Right lobe of liver (tissue), 6 donors: Measurements from ENCODE around the gene ADGRB3. TPM values are rescaled to one million over a fixed set of nuclear protein-coding genes. Genes with fewer than 3 reads are reported as not detected.

Source experiments
- ATAC-seq, 4 donors: fragments of 200-7000 bp; cut with Tn5 transposase; one replicate each; pipeline ENCODE4 v1.9.1; 2020; ENCODE audit warnings: mild to moderate bottlenecking in 4 of 4, moderate library complexity in 4 of 4
- DNase-seq, 3 donors: peaks; one replicate each; pipeline ENCODE4 v3.0.0-alpha.2; 2020
- H3K27ac ChIP-seq, 3 donors: fragments of 200-600 bp; one replicate each; pipeline ENCODE4 v1.8.0; 2022
- H3K27me3 ChIP-seq, 2 donors: fragments of 200-600 bp; one replicate each; pipeline ENCODE4 v1.8.0; 2022
- H3K36me3 ChIP-seq, 4 donors: fragments of 200-600 bp; sonication (generic) in 1 of 4; one replicate each; pipeline versions ENCODE4 v1.5.1 to v1.8.0; 2017 to 2022; ENCODE audit warnings: control low read depth in 1 of 4
- H3K4me1 ChIP-seq, 4 donors: fragments of 200-600 bp; sonication (generic) in 1 of 4; one replicate each; pipeline versions ENCODE4 v1.5.1 to v1.8.0; 2017 to 2022; ENCODE audit warnings: control low read depth in 1 of 4
- H3K4me3 ChIP-seq, 3 donors: fragments of 200-600 bp; one replicate each; pipeline ENCODE4 v1.8.0; 2022
- H3K9me3 ChIP-seq, 4 donors: fragments of 200-600 bp; sonication (generic) in 1 of 4; one replicate each; pipeline versions ENCODE4 v1.5.1 to v1.8.0; 2017 to 2022; ENCODE audit warnings: control low read depth in 1 of 4
- CTCF ChIP-seq, 4 donors: fragments of 200-600 bp in 3 of 4; fragments of 450-650 bp in 1 of 4; IDR thresholded peaks; one replicate each; pipeline versions ENCODE4 v1.5.1 to v1.8.0; 2016 to 2022; ENCODE audit warnings: antibody characterized with exemption in 4 of 4, mild to moderate bottlenecking in 2 of 4
- POLR2A ChIP-seq: fragments of 450-650 bp; IDR thresholded peaks from one replicate; pipeline ENCODE4 v1.6.1; 2017; ENCODE audit warnings: antibody characterized with exemption, mild to moderate bottlenecking
- WGBS: methylation state at CpG from one replicate; pipeline ENCODE4 v1.1.6; 2018; ENCODE audit warnings: low coverage, low lambda C conversion rate; ENCODE audit not compliant: insufficient coverage; ENCODE audit errors: missing lambda C conversion rate; 5-methylcytosine and 5-hydroxymethylcytosine counted together
- intact Hi-C, 2 donors: fragments of 100-400 bp; cut with DNase I; formaldehyde crosslinking; loops; one replicate each; pipeline versions ENCODE4 v1.11.2 to v1.14.1; 2022
- total RNA-seq, 6 experiments: library from RNA; depleted of rRNA in 2 of 6; stranded (reverse); fragments of >200 nt in 2 of 6; fragmentation: NEBNext Ultra II Directional in 3 of 6; extraction: Animal tissue kit (Norgen Biotek cat#: 25700) in 3 of 6; gene quantifications; one replicate each; pipeline versions ENCODE4 v1.1.0 to v1.2.4, GENCODE V29; 2016 to 2023
- donor health status: DM: no; HTN: yes; CAD: no.
- donor health status: DM: no; HTN: no; CAD: no.
- donor health status: DM: no; HTN: no; CAD: no.
- donor health status: DM: no; HTN: yes; CAD: no.
- donor health status: DM: no; HTN: yes; CAD: no.

Gene ADGRB3
- total RNA-seq, 6 experiments from 2014 or later: 0.18 to 0.42 (median 0.24) TPM

DNA sequence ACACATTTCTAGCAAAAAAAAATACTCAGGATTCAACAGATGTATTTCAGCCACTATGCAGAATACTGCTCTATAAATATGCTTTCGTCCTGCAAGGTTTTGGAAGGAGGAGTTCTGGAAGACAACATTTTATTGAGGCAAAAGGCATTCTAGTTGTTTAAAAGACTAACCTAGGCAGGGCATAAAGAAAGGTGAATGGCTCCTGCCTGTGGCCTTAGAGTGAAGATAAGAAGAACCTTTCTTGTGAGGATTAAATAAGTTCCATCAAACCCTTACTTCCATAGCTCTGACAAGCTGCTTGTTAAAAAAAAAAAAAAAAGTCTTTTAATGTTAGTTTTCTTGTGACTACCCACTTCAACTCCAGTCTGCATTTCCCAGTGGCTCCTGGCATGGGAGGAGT, 139.8 kb downstream of the ADGRB3 start:
- DNase-seq (no peak), ATAC-seq (no peak)
- Histone ChIP-seq H3K36me3 (no peaks in the 10 kb centered on the region), H3K4me1 (no peaks in the 10 kb centered on the region), H3K27me3 (no peaks in the 10 kb centered on the region), H3K9me3 (no peaks in the 10 kb centered on the region), H3K27ac (no peak overlapping the region), H3K4me3 (no peak overlapping the region)
- TF ChIP-seq CTCF (IDR thresholded peaks at IDR 0.05): no peak
- no peak for TF ChIP-seq POLR2A
- 64% methylated on average over 1 of the region's 1 CpG for WGBS
- intact Hi-C loops: loop anchor here in 1 of 2 donors (5.0 kb wide), 1 partner anchor 138 kb away; the partner anchor contains the start of gene ADGRB3

- H3K4me1 ChIP-seq: no peaks in the 10 kb centered on the region
- intact Hi-C loops: loop anchor here in 1 of 2 donors (5.0 kb wide), 1 partner anchor 139 kb away; the partner anchor contains the start of gene ADGRB3
Observed at GRCh38 chr6:68776354-68776753, 141.3 kb downstream of the ADGRB3 start.

DNA sequence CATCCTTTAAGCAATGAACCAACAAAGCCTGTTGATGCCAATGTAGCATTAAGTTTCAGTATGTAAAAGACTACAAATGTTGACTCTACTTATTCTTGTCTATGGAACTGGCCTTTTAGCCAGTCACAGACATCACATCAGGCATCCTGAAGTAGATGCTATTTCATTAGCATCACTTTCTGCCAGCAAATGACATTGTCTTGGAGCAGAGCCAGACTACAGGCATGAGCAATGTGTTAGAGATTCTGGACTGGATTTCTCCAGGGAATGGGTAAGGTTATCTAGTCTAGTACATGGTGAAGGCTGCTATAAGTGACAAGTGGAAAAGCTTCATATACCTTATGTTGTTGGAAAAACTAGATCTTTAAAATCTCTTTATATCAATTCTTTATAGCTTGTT, 142.9 kb downstream of the ADGRB3 start:
- DNase-seq (no peak), ATAC-seq (peak in 2 of 4 donors; percentile 41 to 50)
- H3K27ac ChIP-seq: no peak overlapping the region
- intact Hi-C loops: loop anchor here in 1 of 2 donors (5.0 kb wide), 1 partner anchor 141 kb away; the partner anchor contains the start of gene ADGRB3
- H3K27me3 ChIP-seq: no peaks in the 10 kb centered on the region
- H3K4me1 ChIP-seq: no peaks in the 10 kb centered on the region
- no peaks in the 10 kb centered on the region for H3K9me3 ChIP-seq
- H3K4me3 ChIP-seq: no peak overlapping the region
- TF ChIP-seq CTCF (IDR thresholded peaks at IDR 0.05) (no peak), POLR2A (no peak)
- no peaks in the 10 kb centered on the region for H3K36me3 ChIP-seq

More at GRCh38 chr6:68776354-68776753, 141.3 kb downstream of the ADGRB3 start:
- WGBS: 34% methylated on average over 2 of the region's 2 CpGs
- Histone ChIP-seq H3K4me3 (no peak overlapping the region), H3K27me3 (no peaks in the 10 kb centered on the region), H3K9me3 (no peaks in the 10 kb centered on the region), H3K27ac (no peak overlapping the region), H3K36me3 (no peaks in the 10 kb centered on the region)
- no peak for DNase-seq
- no peak for TF ChIP-seq CTCF (IDR thresholded peaks at IDR 0.05)
- no peak for TF ChIP-seq POLR2A
- no peak for ATAC-seq

- Histone ChIP-seq H3K4me3 (no peak overlapping the region), H3K36me3 (no peaks in the 10 kb centered on the region), H3K4me1 (no peaks in the 10 kb centered on the region), H3K9me3 (no peaks in the 10 kb centered on the region), H3K27ac (no peak overlapping the region), H3K27me3 (no peaks in the 10 kb centered on the region)
- WGBS: 27% methylated on average over 5 of the region's 5 CpGs
- ATAC-seq (peak; percentile 83 to 96 (median 88)), DNase-seq (no peak)
- intact Hi-C loops: loop anchor here in 1 of 2 donors (5.0 kb wide), 1 partner anchor 141 kb away; the partner anchor contains the start of gene ADGRB3
- TF ChIP-seq CTCF (IDR thresholded peaks at IDR 0.05) (peak; percentile 59 to 83 (median 76)), POLR2A (no peak)
Observed at GRCh38 chr6:68778356-68779020, 143.4 kb downstream of the ADGRB3 start.
